HEK293 (cell line): ENCODE results near the gene SMIM36.

ENCODE experiments used
- SP2 ChIP-seq: fragments of 450-650 bp; formaldehyde crosslinking; IDR thresholded peaks from 2 replicates; pipeline ENCODE4 v1.5.1; 2016; ENCODE audit warnings: missing biosample characterization, missing genetic modification characterization
- ZBTB21 ChIP-seq: fragments of 450-650 bp; formaldehyde crosslinking; IDR thresholded peaks from 2 replicates; pipeline ENCODE4 v1.5.1; 2017; ENCODE audit warnings: missing biosample characterization, missing genetic modification characterization
- ZNF146 ChIP-seq: fragments of 450-650 bp; formaldehyde crosslinking; IDR thresholded peaks from 2 replicates; pipeline ENCODE4 v1.5.1; 2016; ENCODE audit warnings: missing biosample characterization, missing genetic modification characterization
- ZNF24 ChIP-seq: fragments of 450-650 bp; formaldehyde crosslinking; IDR thresholded peaks from 2 replicates; pipeline ENCODE4 v1.5.1; 2016; ENCODE audit warnings: missing biosample characterization, missing genetic modification characterization
- ZNF350 ChIP-seq: fragments of 450-650 bp; formaldehyde crosslinking; IDR thresholded peaks from 2 replicates; pipeline ENCODE4 v1.5.0; 2017; ENCODE audit warnings: missing biosample characterization, mild to moderate bottlenecking, missing genetic modification characterization
- ZNF423 ChIP-seq: fragments of 450-650 bp; formaldehyde crosslinking; IDR thresholded peaks from 2 replicates; pipeline ENCODE4 v1.5.1; 2016; ENCODE audit warnings: missing biosample characterization, missing genetic modification characterization
- ZNF510 ChIP-seq: fragments of 450-650 bp; formaldehyde crosslinking; IDR thresholded peaks from 2 replicates; pipeline ENCODE4 v1.5.1; 2018; ENCODE audit warnings: mild to moderate bottlenecking, missing genetic modification characterization, missing biosample characterization; ENCODE audit not compliant: insufficient replicate concordance
- ZNF776 ChIP-seq: fragments of 450-650 bp; formaldehyde crosslinking; IDR thresholded peaks from 2 replicates; pipeline ENCODE4 v1.5.0; 2017; ENCODE audit warnings: missing biosample characterization, missing genetic modification characterization, borderline replicate concordance
- TF ChIP-seq, protein P1 (sequence below): fragments of 450-650 bp; formaldehyde crosslinking; IDR thresholded peaks from 2 replicates; pipeline ENCODE4 v1.5.1; 2016; ENCODE audit warnings: missing biosample characterization, missing genetic modification characterization
- TF ChIP-seq, protein P2 (sequence below): fragments of 450-650 bp; IDR thresholded peaks from 2 replicates; pipeline ENCODE4 v1.5.1; 2018; ENCODE audit warnings: missing biosample characterization, mild to moderate bottlenecking, missing genetic modification characterization
- TF ChIP-seq, protein P3 (sequence below): fragments of 450-650 bp; formaldehyde crosslinking; IDR thresholded peaks from 2 replicates; pipeline ENCODE4 v1.5.1; 2016; ENCODE audit warnings: missing biosample characterization, missing genetic modification characterization

DNA sequence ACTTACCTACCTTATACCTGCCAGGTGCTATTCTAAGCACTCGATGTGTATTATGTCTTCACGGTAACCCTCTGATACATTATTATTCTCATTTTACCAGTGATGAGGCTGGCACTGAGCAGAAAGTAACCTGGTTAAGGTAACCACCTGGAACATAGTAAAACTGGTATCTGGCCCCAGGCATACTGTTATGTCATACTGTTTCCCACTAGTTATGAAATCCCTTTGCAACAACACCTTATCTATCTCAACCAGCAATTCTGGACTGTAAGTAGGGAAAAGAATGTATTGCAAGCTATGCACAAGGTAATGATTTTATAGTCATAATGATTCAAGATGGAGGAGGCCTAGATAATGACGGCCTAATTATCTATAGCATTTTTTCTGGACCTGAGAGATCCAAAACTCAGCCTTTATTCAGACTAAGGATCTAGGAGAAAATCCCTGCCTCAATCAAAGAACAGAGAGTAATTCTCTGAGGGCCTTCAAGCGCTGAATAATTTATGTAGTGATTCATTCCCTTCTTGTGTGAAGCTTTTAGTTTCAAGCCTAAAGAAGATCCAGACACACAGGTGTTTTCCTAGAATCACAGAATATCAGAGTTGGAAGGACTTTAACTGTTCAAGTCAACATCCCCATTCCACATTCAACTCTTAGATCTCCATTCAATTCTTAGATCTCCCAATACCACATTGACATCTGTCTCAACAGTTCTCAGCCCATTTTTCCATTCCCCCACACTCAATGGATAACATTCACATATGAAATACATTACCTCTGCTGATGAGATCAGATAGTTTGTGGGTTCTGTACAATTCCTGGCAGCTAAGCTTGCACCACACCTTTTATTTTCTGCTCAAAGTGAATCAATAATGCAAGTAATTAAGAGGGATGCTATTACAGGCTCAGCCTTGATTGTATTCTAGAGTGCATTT lies 74.8 kb downstream of the SMIM36 start:
- no peak for TF ChIP-seq ZNF423
- TF ChIP-seq ZNF776 (tag by site-specific recombination) = no peak
- TF ChIP-seq, protein P1, sequence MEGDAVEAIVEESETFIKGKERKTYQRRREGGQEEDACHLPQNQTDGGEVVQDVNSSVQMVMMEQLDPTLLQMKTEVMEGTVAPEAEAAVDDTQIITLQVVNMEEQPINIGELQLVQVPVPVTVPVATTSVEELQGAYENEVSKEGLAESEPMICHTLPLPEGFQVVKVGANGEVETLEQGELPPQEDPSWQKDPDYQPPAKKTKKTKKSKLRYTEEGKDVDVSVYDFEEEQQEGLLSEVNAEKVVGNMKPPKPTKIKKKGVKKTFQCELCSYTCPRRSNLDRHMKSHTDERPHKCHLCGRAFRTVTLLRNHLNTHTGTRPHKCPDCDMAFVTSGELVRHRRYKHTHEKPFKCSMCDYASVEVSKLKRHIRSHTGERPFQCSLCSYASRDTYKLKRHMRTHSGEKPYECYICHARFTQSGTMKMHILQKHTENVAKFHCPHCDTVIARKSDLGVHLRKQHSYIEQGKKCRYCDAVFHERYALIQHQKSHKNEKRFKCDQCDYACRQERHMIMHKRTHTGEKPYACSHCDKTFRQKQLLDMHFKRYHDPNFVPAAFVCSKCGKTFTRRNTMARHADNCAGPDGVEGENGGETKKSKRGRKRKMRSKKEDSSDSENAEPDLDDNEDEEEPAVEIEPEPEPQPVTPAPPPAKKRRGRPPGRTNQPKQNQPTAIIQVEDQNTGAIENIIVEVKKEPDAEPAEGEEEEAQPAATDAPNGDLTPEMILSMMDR (tag by site-specific recombination) = no peak
- no peak for TF ChIP-seq ZBTB21 (tag by site-specific recombination)
- TF ChIP-seq ZNF350 (tag by site-specific recombination) = no peak
- TF ChIP-seq, protein P2, sequence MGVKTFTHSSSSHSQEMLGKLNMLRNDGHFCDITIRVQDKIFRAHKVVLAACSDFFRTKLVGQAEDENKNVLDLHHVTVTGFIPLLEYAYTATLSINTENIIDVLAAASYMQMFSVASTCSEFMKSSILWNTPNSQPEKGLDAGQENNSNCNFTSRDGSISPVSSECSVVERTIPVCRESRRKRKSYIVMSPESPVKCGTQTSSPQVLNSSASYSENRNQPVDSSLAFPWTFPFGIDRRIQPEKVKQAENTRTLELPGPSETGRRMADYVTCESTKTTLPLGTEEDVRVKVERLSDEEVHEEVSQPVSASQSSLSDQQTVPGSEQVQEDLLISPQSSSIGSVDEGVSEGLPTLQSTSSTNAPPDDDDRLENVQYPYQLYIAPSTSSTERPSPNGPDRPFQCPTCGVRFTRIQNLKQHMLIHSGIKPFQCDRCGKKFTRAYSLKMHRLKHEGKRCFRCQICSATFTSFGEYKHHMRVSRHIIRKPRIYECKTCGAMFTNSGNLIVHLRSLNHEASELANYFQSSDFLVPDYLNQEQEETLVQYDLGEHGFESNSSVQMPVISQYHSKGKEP (tag by site-specific recombination) = no peak
- TF ChIP-seq, protein P3, sequence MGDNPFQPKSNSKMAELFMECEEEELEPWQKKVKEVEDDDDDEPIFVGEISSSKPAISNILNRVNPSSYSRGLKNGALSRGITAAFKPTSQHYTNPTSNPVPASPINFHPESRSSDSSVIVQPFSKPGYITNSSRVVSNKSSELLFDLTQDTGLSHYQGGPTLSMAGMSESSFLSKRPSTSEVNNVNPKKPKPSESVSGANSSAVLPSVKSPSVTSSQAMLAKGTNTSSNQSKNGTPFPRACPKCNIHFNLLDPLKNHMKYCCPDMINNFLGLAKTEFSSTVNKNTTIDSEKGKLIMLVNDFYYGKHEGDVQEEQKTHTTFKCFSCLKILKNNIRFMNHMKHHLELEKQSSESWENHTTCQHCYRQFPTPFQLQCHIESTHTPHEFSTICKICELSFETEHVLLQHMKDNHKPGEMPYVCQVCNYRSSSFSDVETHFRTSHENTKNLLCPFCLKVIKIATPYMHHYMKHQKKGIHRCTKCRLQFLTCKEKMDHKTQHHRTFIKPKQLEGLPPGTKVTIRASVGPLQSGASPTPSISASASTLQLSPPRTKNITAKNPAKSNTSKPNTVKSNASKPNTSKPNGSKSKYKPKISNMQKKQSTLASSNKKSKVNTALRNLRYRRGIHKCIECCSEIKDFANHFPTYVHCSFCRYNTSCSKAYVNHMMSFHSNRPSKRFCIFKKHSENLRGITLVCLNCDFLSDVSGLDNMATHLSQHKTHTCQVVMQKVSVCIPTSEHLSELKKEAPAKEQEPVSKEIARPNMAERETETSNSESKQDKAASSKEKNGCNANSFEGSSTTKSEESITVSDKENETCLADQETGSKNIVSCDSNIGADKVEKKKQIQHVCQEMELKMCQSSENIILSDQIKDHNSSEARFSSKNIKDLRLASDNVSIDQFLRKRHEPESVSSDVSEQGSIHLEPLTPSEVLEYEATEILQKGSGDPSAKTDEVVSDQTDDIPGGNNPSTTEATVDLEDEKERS (tag by site-specific recombination) = no peak
- no peak for TF ChIP-seq ZNF24 (tag by site-specific recombination)
- TF ChIP-seq ZNF146 (tag by site-specific recombination) = no peak
- no peak for TF ChIP-seq SP2 (tag by site-specific recombination)
- TF ChIP-seq ZNF510 (tag by site-specific recombination) = no peak
